HL-60/S4 treated with phorbol 12-myristate 13-acetate at 8.2 ng/mL for 4 days and 3 days (cell line): Measurements from ENCODE around the gene NBEA.

ENCODE experiments used
- in situ Hi-C: fragments of 300-500 bp; cut with MboI; formaldehyde crosslinking; loops from 2 replicates; pipeline ENCODE4 v1.15.0; 2022; ENCODE audit warnings: low sequenced_read_pairs

The NBEA gene

DNA sequence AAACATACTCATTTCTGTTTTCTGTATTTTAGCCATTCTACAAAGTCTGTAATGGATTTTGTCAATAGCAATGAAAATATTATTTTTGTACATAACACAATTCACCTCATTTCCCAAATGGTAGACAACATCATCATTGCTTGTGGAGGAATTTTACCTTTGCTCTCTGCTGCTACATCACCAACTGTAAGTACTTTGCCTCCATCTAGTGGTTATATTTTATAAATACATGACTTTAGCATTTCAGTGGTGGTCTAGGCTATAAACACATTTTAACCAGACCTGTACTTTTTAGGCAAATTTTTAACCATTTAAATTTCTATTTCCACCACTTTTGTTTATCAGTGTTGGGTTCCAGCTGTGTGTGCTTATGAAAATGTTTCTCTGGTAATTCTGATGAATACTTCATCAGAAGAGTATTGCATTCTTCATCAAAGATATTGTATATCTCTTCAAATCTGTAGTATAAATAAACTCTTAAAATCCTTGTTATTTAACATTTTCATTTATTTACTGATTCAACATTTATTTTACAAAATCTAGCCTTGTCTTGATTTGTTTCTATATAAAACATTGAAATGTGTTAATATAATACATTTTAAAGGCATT, 222.4 kb downstream of the NBEA start:
- in situ Hi-C loops: no loop called here

GRCh38 chr13:35165205-35165604, 223.1 kb downstream of the NBEA start:
- in situ Hi-C loops: no loop called here

- in situ Hi-C loops: no loop called here
Observed at GRCh38 chr13:35179494-35179893, 237.4 kb downstream of the NBEA start.

DNA sequence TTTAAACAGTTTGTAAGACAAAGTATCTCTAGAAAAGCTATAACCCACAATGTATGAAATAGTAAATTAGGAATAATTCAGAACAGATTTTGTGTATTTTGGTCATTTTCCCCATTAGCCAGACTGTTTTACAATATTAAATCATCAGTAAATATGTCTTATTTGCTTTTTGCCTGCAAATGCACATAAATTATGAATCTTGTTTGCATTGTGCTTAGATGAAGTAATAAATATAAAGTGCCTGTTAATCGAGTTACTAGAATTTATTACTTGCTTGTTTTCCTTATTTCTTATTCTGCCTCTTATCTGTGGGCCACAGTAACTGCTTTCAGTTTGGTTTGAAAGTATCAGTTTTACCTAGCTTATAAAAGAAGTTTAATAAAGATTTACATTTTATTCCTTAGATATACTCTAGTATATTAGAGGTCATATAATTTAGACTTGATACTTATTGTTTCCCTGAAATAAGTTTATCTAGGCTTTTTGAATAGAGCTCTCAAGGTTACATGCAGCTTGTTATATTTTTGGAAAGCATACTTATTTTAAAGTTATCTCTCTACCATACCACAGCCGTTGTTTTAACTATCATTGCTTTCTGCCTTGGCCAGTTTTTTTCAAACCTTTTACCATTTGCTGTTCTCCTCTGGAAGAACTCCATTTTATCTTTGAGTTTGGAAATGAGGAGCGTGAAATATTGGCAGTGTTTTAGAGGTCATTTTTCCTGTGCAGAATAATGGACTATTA, 238.0 kb downstream of the NBEA start:
- in situ Hi-C loops: no loop called here

DNA sequence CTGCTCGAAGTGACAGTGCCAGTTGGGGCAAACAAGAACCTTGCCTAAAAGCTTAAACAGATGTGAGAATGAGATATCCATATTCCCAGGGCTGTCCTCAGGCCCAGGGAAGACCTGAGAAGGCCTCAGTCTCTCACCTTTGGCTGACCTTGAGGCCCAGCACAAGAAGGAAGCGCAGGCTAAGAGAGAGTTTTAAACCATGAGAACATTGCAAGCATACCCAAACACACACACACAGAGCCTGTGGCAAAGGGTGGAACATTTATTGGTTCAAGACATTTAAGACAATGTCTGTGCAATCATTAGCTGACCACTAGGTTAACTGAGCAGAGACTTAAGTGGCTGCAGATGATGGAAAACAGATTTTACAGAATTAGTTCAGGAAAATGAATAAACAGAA, 248.2 kb downstream of the NBEA start:
- in situ Hi-C loops: no loop called here

DNA sequence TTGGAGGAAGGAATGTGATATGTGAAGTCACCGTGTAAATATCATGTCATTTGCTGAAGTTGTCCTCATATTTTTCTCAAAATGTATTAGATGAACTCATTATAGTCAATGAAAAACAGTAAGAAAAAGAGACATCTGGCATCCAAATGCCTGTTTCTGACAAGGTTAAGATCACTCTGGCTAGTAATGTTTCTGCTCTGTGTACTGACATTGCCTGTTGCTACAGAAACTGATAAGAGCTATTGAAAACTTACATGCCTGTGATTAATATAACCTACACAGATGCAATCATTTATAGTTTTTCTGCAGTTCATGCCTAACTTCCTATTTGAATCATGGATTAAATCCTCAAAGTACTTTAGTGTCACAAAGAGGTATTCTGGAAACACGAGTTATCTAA, 249.8 kb downstream of the NBEA start:
- in situ Hi-C loops: no loop called here

- in situ Hi-C loops: no loop called here
Observed at GRCh38 chr13:35198613-35199200, 256.6 kb downstream of the NBEA start.

- in situ Hi-C loops: no loop called here
Observed at GRCh38 chr13:35208587-35208986, 266.5 kb downstream of the NBEA start.

GRCh38 chr13:35210261-35210660, 268.2 kb downstream of the NBEA start:
- in situ Hi-C loops: no loop called here

- in situ Hi-C loops: no loop called here
Observed at GRCh38 chr13:35211949-35212348, 269.9 kb downstream of the NBEA start.

GRCh38 chr13:35213911-35214310, 271.8 kb downstream of the NBEA start:
- in situ Hi-C loops: no loop called here

DNA sequence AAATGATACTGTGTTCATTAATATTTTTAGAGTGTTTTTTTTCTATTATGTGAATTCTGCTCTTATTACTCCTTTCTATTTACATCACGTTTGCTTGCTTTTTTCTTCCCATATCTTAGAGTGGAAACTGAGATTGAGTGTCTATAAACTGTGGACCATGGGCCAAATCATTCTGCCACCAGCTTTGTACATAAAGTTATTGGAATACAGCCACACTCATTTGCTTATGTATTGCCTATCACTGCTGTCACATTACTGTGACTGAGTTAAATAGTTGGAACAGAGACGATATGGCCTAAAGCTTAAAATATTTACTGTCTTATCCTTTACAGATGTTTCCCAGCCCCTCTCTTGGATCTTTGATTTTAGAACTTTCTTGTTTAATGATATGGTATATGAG, 274.1 kb downstream of the NBEA start:
- in situ Hi-C loops: no loop called here

DNA sequence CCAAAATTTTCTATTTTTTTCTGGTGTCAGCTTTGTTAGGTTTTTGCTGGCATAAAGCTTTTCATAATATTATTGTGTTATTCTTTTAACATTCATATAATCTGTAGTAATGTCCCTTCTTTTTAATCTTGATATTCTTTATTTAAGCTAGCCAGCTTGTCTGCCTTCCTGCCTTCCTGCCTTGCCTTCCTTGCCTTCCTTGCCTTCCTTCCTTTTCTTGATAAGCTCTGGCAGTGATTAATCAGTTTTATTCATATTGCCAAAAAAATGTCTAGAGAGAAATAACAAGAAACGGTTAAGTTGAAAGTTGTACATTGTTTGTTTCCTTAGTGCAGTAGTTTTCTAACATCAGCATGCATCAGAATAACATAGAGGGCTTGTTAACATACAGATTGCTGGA, 277.0 kb downstream of the NBEA start:
- in situ Hi-C loops: no loop called here

DNA sequence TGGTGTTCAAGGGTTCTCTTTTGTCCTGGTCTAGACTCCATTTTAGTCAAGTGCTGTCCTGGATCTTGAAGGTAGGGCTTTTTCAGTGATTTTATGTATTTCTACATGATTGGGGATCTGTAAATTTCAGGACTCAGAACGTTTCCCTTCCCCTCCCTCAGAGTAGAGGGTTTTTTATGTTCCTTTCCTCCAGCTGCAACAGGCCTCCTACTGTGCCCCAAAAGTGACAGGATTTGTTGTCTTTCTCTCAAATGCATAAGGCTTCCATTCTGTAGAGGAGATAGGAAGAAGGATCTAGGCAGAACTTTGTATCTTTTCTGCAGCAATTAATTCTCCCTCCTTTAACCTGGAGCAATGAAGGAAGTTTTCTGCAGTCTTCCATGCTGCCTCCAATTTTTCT, 283.1 kb downstream of the NBEA start:
- in situ Hi-C loops: no loop called here

DNA sequence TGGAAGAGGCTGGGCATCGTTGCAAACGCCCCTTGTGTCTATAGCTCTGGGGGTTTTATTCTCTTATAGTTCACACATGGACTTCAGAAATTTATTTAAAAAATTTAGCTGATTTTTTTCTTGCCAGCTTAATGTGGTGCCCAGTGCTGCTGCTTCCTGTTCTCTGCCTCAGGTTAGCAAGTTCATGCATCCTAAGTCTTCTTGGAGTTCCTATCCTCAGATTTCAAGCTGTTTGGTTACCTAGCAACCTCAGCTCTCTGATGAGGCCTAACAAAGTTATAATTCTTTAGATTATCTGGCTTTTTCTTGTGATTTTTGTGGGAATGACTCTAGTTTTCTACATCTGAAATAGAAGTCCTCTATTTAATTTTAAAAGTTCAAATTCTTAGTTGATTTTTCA, 283.5 kb downstream of the NBEA start:
- in situ Hi-C loops: no loop called here

DNA sequence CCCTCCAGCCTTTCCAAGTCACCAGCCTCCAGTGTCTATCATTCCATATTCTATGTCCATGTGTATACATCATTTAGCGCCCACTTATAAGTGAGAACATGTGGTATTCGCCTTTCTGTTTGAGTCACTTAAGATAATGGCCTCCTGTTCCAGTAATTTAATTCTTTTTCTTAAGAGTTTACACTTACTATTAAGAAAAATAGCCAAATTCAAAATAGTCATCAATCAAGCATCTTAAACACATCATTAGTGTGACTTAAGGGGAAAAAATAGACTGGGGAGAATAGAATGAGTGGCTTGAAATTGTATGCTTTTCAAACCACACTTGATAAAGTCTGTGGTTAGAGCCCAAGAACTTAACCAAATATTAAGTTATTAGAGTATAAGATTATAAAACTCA, 286.5 kb downstream of the NBEA start:
- in situ Hi-C loops: no loop called here

- in situ Hi-C loops: no loop called here
Observed at GRCh38 chr13:35231426-35231825, 289.4 kb downstream of the NBEA start.

DNA sequence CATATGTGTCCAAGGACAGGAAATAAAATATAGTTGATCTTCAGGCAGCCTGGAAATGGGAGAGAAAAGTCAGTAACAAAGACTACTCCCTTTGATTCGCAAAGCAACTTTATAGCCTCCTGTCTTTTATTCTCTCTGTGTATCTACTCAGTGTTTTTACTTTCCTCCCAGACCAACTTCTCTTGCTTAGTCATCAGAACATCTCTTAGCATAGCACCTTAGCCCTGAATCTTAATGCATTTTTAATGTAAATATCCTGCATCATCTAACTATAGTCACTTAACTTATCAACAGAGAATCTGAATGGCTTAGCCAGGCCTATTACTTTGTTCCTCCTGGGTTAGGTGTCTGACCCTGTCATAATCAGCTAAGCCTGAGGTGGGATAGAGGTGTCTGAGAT, 296.2 kb downstream of the NBEA start:
- in situ Hi-C loops: no loop called here

- in situ Hi-C loops: no loop called here
Observed at GRCh38 chr13:35252536-35253205, 310.6 kb downstream of the NBEA start.

- in situ Hi-C loops: no loop called here
Observed at GRCh38 chr13:35255241-35255640, 313.2 kb downstream of the NBEA start.

DNA sequence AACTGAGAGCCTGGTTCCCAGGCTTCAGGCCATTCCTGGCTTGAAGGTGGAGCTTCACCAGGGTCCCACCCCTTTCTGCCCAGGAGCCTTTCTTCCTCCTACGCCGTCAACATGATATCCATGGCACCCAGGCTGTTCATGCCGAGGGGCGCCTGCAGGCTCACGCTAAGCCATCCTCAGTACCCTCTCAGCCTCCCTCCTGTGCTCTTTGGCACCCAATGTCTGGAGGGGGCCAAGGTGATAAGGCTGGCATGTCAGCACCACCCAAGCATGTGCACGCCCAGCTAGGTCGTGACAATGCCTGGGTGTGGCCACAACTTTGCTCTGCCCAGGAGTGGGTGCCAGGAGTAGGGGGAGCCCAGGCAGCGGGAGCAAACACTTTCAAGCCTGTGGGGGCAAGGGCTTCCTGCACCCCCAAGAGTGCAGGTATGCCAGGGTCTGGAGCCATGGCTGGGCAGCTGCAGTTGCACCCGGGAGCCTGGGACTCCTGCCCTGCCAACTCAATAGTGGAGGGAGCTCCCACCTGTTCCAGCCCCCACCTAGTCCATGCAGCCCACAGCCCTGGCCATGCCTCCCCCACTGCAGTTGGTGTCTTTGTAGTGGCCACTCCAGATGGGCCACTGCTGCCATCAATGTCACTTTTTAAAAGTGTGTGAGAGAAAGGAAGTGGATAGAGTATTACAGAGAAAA, 314.5 kb downstream of the NBEA start:
- in situ Hi-C loops: no loop called here
